Limb (tissue), 2 donors: ENCODE measurements around the gene ENO1.

Experiments
- DNase-seq, 2 donors: peaks; one replicate each; pipeline ENCODE4 v3.0.0-alpha.2; 2016; ENCODE audit errors: extremely low spot score in 2 of 2

ENO1 gene

DNA sequence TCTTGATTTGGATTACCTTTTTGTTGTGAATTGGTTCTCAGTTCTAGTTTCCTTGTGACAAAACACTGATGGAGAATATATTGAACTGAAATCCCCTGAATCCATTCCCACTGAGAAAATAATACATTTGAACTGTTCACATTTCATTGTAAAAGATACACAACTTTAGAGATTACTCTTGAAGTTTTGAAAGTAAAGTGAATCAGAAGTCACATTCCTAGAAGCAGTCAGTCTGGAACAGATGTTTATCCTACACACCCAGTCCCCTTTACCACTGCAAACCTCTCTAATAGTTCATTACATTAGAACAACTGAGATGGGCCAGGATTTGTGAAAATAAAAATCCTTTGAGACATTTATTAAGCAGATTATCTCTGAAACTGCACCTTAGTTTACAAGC lies 64.5 kb downstream of the ENO1 start:
- no peak for DNase-seq

DNA sequence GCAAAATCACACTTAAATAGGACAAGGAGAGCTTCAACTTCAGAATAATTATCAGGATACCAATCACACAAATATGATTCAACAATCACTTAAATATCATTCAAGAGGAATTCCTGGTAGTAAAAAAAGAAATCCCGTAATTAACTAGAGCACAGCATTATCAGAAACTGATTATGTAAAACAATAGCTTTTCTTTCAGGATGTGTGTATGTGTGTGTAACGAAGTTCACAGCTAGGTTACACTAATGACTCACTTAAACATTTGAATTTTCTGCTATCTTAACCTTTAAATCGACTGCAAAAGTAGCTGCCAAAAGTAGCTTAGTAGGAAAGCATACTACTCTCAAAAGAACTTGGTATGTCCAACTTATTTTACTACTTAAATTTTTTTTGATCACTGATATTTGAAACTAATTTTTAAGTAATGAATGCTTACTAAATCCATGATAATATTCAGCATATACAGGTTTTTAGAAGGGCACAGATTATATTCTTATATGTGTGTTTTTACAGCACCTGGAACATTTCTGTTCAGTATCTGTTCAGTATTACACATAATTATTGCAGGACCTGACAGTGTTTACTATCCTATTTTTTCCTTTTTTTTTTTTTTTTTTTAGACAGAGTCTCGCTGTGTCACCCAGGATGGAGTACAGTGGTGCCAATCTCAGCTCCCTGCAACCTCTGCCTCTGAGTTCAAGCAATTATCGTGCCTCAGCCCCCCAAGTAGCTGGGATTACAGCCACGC lies 65.3 kb downstream of the ENO1 start:
- no peak for DNase-seq

DNA sequence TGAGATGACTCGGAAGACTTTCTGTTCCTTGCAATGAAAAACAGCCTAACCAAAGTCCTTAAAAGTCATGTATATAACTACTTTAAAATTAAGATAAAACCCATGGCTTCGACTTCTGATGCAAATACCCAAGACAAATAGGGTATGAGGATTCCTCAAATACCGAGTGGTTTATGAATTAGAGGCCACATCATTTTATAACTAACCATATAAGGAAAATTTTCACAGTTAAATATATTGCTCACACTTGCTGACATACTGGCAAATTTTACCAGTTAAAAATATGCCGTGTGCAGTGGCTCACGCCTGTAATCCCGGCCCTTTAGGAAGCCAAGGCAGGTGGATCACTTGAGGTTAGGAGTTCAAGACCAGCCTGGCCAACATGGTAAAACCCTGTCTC lies 66.4 kb downstream of the ENO1 start:
- DNase-seq = no peak
